Stimulated activated CD4-positive, alpha-beta T cell treated with anti-CD3 and anti-CD28 coated beads, Interleukin-1b, Interleukin-23, amount 100 ng/mL, for 24 hours (primary cell): ENCODE measurements around the gene KIF12.

Source experiments
- DNase-seq, 4 experiments: peaks; one replicate each; pipeline ENCODE4 v3.0.0-alpha.2; 2020; ENCODE audit warnings: low read depth in 4 of 4, low spot score in 1 of 4

KIF12 gene

DNA sequence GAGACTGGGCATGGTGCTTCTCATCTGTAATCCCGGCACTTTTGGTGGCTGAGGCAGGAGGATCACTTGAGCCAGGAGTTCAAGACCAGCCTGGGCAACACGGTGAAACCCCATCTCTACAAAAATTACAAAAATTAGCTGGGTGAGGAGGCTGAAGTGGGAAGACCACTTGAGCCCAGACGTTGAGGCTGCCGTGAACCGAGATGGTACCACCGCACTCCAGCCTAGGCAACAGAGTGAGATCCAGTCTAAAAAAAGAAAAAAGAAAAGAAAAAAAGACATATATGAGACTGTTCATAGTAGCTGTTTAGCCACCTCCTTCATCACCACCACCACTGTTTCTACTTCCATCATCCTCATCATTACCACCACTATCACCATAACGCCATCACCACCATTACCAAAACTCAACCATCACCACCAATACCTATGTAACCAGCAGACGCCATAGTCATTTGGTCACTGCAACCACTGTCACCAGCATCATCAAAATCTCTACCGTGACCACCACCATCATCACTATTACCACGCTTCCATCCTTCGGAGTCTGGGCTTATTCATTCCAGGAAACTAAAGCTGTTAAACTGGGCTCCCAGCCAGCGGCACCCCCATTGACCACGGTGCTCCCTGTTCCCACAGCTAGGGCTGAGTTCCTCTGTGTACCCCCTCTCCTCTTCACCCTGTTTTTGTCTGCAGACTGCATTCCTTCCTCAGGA, 8.4 kb upstream of the KIF12 start:
- DNase-seq = no peak

DNA sequence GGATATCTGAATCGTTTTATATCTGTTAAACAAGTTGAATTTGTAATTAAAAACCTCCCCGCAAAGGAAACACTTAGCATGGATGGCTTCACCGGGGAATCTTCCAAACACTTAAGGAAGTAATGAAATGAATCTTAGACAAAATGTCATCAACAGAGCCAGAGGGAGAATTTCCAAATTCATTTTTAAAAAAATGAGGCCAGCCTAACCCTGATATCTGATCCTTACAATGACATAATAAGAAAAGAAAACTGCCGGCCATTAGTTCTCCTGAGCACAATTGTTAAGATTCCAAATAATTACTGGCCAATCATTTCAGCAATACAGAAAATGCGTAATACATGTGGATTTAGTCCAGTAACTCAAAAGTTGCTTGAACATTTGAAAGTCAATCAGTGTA, 6.1 kb upstream of the KIF12 start:
- no peak for DNase-seq

DNA sequence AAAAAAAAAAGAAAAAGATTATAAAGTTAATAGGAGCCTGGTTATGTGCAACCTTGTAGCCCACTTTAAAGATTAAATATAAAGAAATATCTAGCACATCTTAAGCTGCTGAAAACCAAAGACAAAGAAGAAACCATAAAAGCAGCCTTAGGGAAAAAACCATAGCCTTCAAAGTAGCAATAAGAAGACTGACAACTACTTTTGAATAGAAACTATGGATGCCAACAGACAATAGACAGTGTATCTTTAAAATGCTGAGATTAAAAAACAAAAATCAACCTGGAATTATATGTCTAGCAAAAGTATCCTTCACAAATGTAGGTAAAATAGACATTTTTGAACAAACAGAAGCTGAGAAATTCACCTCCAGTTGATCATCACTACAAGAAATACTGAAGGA, 3.4 kb upstream of the KIF12 start:
- no peak for DNase-seq

DNA sequence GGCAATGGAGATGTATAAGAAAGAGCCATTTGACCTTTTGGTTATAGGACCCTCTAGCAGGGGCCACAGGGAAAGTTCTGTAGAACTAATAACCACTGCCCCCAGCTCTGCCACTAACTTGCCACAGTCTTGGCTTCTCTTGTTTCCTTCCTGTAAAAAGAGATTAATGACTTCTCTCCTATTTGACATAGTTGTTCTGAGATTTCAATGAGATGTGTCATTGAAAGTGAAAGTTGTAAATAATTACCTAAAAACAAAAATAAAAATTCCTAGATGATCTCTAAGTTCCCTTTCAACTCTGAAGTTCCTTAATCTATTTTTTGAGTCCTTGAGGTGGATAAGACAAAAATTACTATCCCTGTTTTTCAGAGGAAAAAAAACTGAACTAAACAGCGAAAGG, 1.4 kb upstream of the KIF12 start:
- DNase-seq = no peak

DNA sequence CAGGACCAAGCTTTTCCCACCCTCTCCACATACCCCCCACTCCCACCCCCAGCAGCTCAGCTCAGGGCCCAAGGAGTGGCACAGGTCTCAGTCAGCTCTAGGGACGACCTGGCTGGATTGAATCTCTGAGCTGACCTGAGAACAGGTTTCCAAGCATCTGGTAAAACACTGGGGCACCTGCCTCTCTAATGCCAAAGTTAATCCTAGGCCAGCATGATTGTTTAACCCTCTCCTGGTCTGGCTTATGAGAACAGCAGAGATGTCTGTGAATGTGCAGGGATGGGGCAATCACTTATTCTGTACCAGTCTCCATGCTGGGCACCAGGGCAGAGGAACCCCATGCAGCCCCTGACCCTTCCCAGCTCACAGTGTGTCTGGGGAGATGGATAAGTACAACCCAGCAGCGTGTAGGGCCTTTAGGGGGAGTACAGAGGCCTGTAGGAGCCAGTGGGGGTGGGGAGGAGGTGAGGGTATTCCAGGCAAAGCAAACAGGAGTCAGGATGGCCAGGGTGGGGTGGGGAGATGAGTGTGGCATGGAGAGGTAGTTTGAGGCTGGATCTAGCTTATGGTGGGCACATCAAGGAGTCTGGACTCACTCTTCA, 678 bp upstream of the KIF12 start:
- no peak for DNase-seq

DNA sequence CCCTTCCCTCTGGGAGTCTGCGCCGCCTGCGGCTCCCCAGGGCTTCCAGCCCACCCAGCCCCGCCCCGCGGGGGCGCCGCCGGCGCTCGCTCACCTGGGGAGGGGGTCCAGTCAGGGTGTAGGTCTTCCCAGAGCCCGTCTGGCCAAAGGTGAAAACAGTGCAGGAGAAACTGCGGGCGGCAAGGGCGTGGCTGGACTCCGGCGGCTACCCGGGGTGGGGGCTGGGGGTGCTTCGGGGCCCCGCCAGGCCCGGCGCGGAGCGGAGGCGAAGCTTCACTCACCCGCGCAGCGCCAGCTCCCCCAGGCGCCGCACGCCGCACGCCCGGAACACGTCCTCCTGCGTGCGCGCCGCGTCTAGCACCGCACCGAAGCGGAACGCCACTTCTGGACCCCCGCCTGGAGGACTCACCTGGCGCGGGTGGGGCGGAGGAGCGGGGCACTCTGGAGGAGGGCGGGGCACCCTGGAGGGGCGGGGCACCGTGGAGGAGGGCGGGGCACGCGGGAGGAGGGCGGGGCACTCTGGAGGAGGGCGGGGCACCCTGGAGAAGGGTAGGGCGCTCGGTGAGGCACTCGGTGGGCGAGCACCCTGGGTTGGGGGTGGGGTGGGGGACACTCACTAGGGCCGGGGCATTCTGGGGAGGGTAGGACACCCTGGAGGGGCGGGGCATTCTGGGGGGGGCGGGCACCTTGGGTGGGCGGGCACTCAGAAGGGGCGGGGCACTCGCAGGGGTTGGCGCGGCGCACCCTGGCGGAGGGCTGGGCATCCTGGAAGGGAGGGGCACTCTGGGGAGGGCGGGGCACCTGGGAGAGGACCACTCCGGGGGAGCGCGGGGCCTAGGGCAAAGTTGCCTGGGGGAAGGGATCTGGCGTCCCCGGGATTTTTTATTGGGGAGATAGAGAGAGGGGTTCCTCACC, 814 bp downstream of the KIF12 start:
- DNase-seq = peak in 2 of 4 experiments; percentile 10 to 12

DNA sequence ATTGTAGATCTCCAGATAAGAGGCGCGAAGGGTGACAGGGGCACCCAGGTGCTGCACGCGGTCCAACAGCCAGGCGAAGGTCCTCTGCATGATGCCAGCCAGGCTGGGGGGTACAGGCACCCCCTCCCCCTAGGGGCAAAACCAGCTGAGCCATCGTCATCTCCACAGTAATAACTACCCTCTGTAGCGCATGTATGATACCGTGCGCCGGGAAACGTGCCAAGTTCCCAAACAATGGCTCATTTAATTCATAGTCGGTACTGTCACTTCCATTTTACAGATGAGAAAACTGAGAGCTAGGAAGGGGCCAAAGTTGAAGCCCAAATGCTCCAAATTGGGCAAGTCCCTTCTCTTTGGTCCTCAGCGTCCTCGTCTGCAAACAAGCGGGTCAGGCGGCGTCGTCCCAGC, 1.5 kb downstream of the KIF12 start:
- DNase-seq = no peak

DNA sequence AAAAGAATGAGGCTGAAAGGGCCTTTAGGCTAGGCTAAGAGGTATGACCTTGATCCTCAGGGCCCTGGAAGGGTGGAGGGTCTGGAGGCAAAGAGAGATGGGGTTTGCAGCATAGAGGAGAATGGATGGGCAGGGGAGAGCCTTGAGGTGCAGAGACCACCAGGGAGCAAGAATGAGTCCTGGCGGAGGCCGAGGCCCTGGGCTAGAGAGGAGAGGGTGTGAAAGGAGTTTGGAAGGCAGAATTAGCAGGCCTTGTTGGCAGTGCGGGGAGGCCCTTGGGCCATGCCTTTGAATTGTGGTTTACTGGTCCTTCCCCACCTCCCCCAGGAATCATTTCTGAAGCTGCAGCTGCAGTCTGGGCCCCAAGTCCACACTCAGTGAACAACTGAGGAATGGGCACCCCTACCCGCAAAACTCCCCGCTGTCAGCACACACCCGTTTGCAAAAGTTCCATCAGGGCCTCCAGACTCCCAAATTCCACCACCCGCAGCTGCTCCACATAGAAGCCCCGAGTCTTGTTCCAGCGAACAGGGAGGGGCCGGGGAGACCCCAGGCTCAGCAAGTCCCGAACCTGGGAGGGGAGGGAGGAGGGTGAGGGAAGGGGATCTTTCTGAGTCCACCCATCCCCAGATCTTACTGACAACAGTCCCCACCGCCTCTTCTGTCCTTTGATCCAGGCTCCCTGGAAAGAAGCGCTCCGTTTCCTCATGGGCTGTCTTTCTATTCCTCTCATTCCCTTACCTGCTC, 2.1 kb downstream of the KIF12 start:
- no peak for DNase-seq

DNA sequence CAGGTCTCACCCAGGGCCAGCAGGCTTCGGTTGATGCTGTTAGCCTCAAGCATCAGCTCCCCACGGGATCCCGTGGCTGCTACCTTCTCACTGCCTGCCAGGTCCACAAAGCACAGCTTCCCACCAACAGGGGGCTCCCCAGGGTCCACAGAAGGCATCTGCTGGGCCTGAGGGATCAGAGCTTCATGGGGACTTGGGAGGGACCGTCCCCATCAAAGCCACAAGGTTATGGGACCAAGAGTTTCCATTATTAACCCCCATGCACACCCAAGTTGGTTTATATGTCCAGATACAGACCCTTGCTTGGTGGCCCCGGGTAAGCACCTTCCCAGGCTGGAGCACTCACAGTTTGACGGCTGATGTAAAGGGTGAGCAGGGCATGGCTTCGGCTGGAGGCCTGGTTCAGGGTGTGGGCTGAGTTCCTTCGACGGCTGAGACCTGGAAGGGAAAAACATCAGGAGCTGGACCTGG, 3.0 kb downstream of the KIF12 start:
- no peak for DNase-seq

DNA sequence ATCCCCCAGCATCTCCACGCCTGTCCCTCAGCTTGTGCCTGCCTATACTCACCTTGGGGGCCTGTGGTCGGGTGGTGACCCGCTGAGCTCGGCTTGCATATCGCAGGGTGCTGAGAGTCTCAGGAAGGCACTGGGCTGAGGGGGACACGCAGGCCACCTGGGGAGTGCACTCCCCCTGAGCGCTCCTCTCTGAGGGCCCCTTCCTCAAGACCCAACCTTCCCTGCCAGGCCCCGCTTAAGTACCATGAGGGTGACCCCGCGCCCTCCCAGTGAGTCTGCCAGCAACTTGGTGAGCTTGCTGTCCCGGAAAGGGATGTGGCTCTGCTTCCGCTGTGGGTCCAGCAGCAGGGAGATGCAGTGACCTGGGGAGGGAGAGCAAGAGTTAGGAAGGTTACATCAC, 4.1 kb downstream of the KIF12 start:
- no peak for DNase-seq

DNA sequence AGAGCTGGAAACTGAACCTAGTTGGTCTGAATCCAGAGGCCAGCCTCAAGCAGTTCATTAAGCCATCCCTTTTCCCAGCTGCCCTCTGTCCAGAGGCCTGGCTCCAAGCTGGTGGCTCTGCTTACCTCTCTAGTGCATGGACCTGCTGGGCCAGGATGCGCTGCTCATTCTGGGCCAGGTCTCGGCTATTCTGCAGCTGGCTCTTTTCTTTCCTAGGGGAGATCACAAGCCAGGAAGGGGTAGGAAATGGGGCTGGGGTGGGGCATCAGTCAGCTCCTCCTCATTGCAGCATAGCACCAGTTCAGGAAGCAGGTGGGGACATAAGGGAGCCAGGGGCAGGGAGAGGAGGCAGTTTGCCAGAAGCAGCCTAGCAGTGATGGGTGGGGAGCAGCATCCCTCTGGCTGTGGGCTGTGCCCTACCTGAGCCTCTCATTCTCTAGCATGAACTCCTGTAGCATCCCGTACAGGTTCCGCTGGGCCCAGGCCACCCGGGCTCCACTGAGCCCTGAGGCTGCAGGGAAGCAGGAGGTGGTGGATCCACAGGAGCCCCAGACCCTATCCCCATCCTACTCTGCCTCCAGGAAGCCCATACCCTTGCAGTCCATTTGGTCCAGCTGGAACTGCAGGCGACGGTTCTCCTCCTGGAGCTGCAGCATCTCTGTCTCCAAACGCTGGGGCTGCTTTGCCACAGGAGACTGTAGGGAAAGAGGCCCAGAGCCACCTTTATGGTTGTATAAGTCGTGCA, 5.2 kb downstream of the KIF12 start:
- no peak for DNase-seq

DNA sequence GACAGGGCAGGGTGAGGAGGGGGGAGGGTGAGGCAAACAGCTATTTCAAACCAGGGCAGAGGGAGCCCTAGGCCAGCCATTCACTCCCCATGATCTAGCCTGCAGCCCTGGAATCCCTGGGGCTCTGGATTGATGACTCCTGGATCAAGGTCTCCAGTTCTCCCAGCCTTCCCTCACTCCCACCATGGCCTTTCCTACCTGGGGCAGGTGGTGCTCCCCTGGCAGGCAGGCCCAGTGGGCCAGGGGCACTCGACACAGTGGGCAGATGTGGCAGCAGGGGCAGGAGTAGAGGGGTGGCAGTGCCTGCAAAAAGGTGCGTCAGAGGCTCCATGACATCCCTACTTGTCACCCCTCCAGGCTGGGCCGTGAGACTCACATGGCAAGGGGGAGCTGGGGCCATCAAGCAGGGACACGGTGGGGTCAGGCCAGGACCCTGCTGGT, 6.0 kb downstream of the KIF12 start:
- DNase-seq = no peak

DNA sequence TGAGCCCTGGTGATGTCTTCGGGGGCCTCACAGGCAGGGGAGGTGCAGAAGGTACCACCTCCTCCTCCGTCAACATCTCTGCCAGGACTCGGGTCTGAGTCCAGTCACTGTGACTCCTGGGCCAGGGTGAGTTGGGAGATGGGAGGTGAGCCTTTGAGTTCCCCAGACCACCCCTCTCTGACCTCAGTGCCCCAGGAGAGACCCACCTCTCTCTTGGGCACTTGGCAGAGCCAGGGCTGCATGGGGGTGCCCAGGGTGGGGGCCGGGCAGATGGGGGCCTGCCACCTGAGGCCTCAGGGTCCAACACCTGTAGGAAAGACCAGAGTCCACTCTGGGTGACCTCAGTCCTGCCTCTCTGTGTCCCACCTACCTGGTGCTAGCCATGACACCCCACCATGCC, 6.8 kb downstream of the KIF12 start:
- DNase-seq = no peak

DNA sequence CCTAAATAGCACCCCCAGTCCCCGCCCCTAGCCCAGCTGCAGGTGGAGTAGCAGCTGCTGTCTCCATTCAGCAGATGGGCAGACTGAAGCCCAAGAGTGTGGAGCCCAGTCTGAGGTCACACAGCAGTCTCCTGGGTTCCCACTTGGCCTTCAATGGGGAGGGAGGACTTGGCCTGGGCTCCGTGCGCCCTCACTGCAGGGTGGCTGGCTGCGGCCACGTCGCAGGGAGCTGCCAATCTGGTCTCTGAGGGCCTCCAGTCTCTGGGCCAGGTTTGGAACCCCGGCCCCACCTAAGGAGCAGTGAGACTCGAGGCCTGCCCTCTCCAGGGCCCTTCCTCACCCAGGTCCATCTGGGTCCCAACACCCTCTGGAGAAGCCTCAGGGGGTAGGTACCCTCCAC, 7.4 kb downstream of the KIF12 start:
- no peak for DNase-seq

DNA sequence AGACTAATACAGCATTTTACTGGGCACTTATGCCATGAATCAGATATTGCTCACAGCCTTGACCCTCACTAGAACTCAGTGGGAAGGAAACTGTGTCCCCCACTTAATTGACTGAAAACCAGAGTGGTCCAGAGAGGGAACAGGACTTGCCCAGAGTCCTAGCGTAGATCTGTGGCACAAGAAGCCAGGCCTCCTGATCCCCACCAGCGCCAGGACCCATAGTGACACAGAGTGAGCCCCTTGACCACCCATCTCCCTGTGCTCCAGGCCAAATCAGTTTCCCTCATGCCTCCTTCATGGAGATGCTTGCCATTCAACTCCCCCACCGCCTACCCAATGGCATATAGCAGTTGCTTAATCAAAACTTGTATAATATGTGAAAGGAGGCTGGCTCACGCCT, 8.3 kb downstream of the KIF12 start:
- DNase-seq = no peak

DNA sequence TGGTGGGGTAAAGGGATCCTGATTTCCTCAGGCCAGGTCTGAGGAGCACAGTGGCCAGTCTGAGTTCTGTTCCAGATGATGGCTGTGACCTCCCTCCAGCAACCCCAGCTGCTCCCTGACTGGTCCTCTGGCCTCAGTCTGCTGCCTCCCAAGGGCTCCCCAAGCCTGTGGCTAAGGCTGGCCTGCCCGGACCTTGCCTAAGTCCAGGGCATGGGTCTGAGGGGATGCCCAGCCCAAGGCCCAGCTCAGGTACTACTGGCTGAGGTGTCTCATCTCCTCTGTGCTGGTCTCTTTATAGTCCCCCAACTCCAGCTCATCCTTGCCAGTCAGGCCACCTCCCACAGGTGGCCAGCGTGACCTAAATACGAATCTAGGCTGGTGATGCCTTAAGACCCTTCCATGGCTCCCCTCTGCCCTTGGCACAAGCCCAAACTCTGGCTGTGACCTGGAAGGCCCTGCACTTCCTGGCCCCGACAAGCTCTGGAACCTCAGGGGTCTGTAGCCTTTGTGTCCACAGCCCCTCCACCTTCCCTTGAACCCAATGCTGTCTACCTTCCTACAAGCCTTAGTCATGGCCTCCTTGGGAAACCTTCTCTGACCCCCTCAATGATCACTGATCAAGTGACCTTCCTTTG, 9.8 kb downstream of the KIF12 start:
- DNase-seq = no peak

DNA sequence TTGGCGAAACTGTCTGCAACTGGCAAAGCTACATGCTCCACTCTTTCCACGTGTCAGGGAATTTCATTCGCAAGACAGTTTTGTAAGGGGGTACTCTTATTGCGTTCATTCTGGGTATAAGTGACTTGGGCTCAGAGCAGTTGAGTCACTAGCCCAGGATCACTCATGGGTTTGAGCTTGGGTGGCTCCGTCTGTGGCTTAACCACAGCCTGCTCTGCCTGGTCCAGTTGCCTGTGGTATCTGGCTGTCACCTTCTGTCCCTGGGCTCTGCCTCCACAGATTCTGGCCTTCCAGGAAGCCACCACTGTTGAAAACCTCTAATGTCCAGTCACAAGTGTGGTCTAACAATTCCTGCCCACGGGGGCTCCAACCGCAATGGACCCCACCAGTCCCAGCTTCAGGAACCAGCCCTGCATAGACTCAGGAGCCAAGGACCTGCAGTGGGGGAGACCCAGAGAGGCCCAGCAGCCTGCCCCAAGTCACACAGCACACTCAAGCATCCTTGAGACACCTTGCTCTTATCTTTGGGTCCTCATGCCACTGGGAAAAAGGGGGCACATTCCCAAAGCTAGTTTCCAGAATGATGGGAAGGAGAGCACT, 10.4 kb downstream of the KIF12 start:
- DNase-seq = no peak

DNA sequence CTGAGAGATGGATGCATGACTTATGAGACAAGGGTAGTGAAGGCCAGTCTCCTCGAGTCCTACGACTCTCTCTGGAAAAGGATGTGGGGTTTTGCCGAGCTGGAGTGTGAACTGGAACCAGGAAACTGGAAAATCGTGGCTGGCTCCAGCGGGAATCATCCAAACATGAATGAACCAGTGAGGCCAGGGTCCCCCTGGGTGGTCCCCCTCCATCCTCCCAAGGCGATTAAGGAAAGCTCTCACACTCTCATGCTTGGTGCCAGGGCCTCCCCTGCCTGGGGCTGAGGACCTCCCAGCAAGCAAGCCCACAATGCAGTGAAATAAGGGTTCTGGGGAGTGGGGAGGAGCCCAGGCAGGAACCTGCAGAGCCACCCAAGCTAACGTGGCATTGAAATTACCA, 11.4 kb downstream of the KIF12 start:
- DNase-seq = no peak

DNA sequence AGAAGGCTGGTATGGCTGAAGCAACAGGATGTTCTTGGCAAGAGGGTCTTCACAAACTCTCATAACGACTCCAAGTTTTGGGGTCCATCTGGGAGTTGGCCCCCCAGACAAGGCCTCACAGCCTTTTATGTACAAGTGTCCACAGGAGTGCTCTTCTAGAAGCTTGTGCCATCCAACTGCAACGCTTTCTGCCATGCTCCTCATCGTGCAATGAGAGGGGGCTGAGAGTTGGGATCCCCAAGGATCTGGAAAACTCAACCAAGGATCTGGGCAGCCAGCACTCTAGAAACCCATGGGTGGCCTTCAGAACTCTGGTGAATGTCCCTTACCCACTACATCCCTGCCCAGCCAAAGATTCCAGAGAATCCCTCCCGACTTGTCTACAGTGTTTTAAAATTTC, 12.5 kb downstream of the KIF12 start:
- DNase-seq = no peak

DNA sequence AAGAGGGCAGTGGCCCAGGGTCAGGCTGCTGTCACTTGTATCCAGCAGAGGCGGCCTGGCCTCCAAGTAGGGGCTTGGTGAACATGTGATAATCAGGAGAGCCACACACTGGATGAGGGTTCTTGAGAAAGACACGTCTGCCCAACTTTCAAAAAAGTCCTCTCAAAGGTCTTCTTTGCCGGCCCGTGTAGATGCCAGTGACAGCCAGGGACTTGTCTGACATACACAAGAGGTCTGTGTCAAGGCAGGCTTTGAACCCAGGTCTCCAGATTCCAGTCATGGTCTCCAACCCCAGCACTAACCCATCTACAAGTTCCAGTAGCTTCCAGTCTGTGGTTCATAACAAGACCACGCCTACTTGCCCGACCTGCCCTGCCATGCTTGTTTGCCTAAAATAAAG, 13.1 kb downstream of the KIF12 start:
- no peak for DNase-seq
